Measurements from ENCODE around the gene AMZ1.

AMZ1 gene

GRCh38 chr7:2711895-2712675, 24.1 kb downstream of the AMZ1 start:
- DNase-seq (no peak), ATAC-seq (replicated peaks) (no peak)
- Mint-ChIP-seq H3K4me1 (peaks cover 51 to 68% of the 10 kb centered on the region in 2 donors), H3K4me3 (no peak overlapping the region), H3K9me3 (peaks cover 0 to 2% of the 10 kb centered on the region in 2 donors), H3K27me3 (no peaks in the 10 kb centered on the region), H3K27ac (peak overlapping the region; percentile 42), H3K36me3 (peaks cover 20 to 38% of the 10 kb centered on the region in 2 donors)

GRCh38 chr7:2713370-2713769, 25.4 kb downstream of the AMZ1 start:
- peak overlapping the region; percentile 26 for H3K27ac Mint-ChIP-seq
- DNase-seq: no peak

GRCh38 chr7:2713978-2714377, 26.0 kb downstream of the AMZ1 start:
- Mint-ChIP-seq H3K4me3 (no peak overlapping the region), H3K4me1 (peaks cover 68 to 81% of the 10 kb centered on the region in 2 donors), H3K36me3 (peaks cover 24 to 51% of the 10 kb centered on the region in 2 donors), H3K27ac (peak overlapping the region; percentile 2), H3K9me3 (peaks cover 0 to 2% of the 10 kb centered on the region in 2 donors), H3K27me3 (no peaks in the 10 kb centered on the region)
- DNase-seq (no peak), ATAC-seq (replicated peaks) (no peak)

More at GRCh38 chr7:2713370-2713769, 25.4 kb downstream of the AMZ1 start:
- no peak overlapping the region for H3K4me3 Mint-ChIP-seq
- H3K9me3 Mint-ChIP-seq: peaks cover 0 to 2% of the 10 kb centered on the region in 2 donors
- H3K4me1 Mint-ChIP-seq: peaks cover 63 to 81% of the 10 kb centered on the region in 2 donors
- peaks cover 22 to 45% of the 10 kb centered on the region in 2 donors for H3K36me3 Mint-ChIP-seq
- ATAC-seq (replicated peaks): no peak
- H3K27me3 Mint-ChIP-seq: no peaks in the 10 kb centered on the region

GRCh38 chr7:2714636-2715035, 26.6 kb downstream of the AMZ1 start:
- peaks cover 26 to 53% of the 10 kb centered on the region in 2 donors for H3K36me3 Mint-ChIP-seq
- peak overlapping the region; percentile 68 for H3K27ac Mint-ChIP-seq
- H3K4me3 Mint-ChIP-seq: no peak overlapping the region
- ATAC-seq (replicated peaks) (no peak), DNase-seq (no peak)
- H3K4me1 Mint-ChIP-seq: peaks cover 65 to 81% of the 10 kb centered on the region in 2 donors
- H3K27me3 Mint-ChIP-seq: no peaks in the 10 kb centered on the region
- peaks cover 0 to 2% of the 10 kb centered on the region in 2 donors for H3K9me3 Mint-ChIP-seq

- H3K9me3 Mint-ChIP-seq: peaks cover 0 to 2% of the 10 kb centered on the region in 2 donors
- peak overlapping the region; percentile 91 for H3K27ac Mint-ChIP-seq
- ATAC-seq (replicated peaks): peak; percentile 58 to 59
- H3K36me3 Mint-ChIP-seq: peaks cover 31 to 57% of the 10 kb centered on the region in 2 donors
- H3K4me3 Mint-ChIP-seq: peak overlapping the region; percentile 50 to 69
- no peak for DNase-seq
- peaks cover 55 to 77% of the 10 kb centered on the region in 2 donors for H3K4me1 Mint-ChIP-seq
- H3K27me3 Mint-ChIP-seq: no peaks in the 10 kb centered on the region
Observed at GRCh38 chr7:2715341-2716231, 27.6 kb downstream of the AMZ1 start.

GRCh38 chr7:2716488-2716887, 28.5 kb downstream of the AMZ1 start:
- DNase-seq (no peak), ATAC-seq (replicated peaks) (no peak)
- Mint-ChIP-seq H3K36me3 (peaks cover 38 to 63% of the 10 kb centered on the region in 2 donors), H3K27me3 (no peaks in the 10 kb centered on the region), H3K4me1 (peaks cover 54 to 77% of the 10 kb centered on the region in 2 donors), H3K9me3 (peaks cover 2 to 5% of the 10 kb centered on the region in 2 donors), H3K27ac (peak overlapping the region; percentile 91), H3K4me3 (peak overlapping the region; percentile 66 to 69)

GRCh38 chr7:2716906-2717292, 28.9 kb downstream of the AMZ1 start:
- Mint-ChIP-seq H3K27me3 (no peaks in the 10 kb centered on the region), H3K27ac (peak overlapping the region; percentile 91), H3K36me3 (peaks cover 38 to 63% of the 10 kb centered on the region in 2 donors), H3K4me1 (peaks cover 54 to 78% of the 10 kb centered on the region in 2 donors), H3K9me3 (peaks cover 2 to 5% of the 10 kb centered on the region in 2 donors), H3K4me3 (peak overlapping the region; percentile 66 to 69)
- no peak for ATAC-seq (replicated peaks)
- DNase-seq: no peak

- H3K4me3 Mint-ChIP-seq: peak overlapping the region; percentile 21 to 66
- H3K27ac Mint-ChIP-seq: peak overlapping the region; percentile 88
Observed at GRCh38 chr7:2717293-2718261, 29.6 kb downstream of the AMZ1 start.

GRCh38 chr7:2718296-2718965, 30.4 kb downstream of the AMZ1 start:
- H3K4me1 Mint-ChIP-seq: peaks cover 60 to 83% of the 10 kb centered on the region in 2 donors
- H3K4me3 Mint-ChIP-seq: peak overlapping the region; percentile 21 to 66
- peaks cover 37 to 64% of the 10 kb centered on the region in 2 donors for H3K36me3 Mint-ChIP-seq
- ATAC-seq (replicated peaks): no peak
- H3K27me3 Mint-ChIP-seq: no peaks in the 10 kb centered on the region
- DNase-seq: no peak
- H3K9me3 Mint-ChIP-seq: peaks cover 2 to 5% of the 10 kb centered on the region in 2 donors
- peak overlapping the region; percentile 88 for H3K27ac Mint-ChIP-seq

More at GRCh38 chr7:2717293-2718261, 29.6 kb downstream of the AMZ1 start:
- Mint-ChIP-seq H3K36me3 (peaks cover 37 to 59% of the 10 kb centered on the region in 2 donors), H3K4me1 (peaks cover 54 to 78% of the 10 kb centered on the region in 2 donors), H3K27me3 (no peaks in the 10 kb centered on the region), H3K9me3 (peaks cover 2 to 5% of the 10 kb centered on the region in 2 donors)
- no peak for DNase-seq
- peak; percentile 30 to 46 for ATAC-seq (replicated peaks)

GRCh38 chr7:2719007-2719406, 31.0 kb downstream of the AMZ1 start:
- peak overlapping the region; percentile 85 for H3K27ac Mint-ChIP-seq
- H3K36me3 Mint-ChIP-seq: peaks cover 34 to 58% of the 10 kb centered on the region in 2 donors
- peaks cover 62 to 82% of the 10 kb centered on the region in 2 donors for H3K4me1 Mint-ChIP-seq
- ATAC-seq (replicated peaks) (peak; percentile 33 to 44), DNase-seq (no peak)
- peaks cover 2 to 5% of the 10 kb centered on the region in 2 donors for H3K9me3 Mint-ChIP-seq
- peak overlapping the region in 1 of 2 donors; percentile 34 for H3K4me3 Mint-ChIP-seq
- no peaks in the 10 kb centered on the region for H3K27me3 Mint-ChIP-seq

- Mint-ChIP-seq H3K27ac (no peak overlapping the region), H3K4me1 (peaks cover 55 to 72% of the 10 kb centered on the region in 2 donors), H3K4me3 (no peak overlapping the region), H3K9me3 (peaks cover 0 to 5% of the 10 kb centered on the region in 2 donors), H3K27me3 (no peaks in the 10 kb centered on the region), H3K36me3 (peaks cover 25 to 49% of the 10 kb centered on the region in 2 donors)
- ATAC-seq (replicated peaks): no peak
- no peak for DNase-seq
Observed at GRCh38 chr7:2720024-2720423, 32.0 kb downstream of the AMZ1 start.

GRCh38 chr7:2721842-2722241, 33.8 kb downstream of the AMZ1 start:
- peaks cover 39 to 54% of the 10 kb centered on the region in 2 donors for H3K4me1 Mint-ChIP-seq
- H3K27ac Mint-ChIP-seq: no peak overlapping the region
- ATAC-seq (replicated peaks) (no peak), DNase-seq (no peak)
- H3K4me3 Mint-ChIP-seq: no peak overlapping the region
- H3K36me3 Mint-ChIP-seq: peaks cover 37 to 58% of the 10 kb centered on the region in 2 donors
- H3K27me3 Mint-ChIP-seq: no peaks in the 10 kb centered on the region
- peaks cover 0 to 5% of the 10 kb centered on the region in 2 donors for H3K9me3 Mint-ChIP-seq

GRCh38 chr7:2722591-2722990, 34.6 kb downstream of the AMZ1 start:
- H3K27me3 Mint-ChIP-seq: no peaks in the 10 kb centered on the region
- peaks cover 0 to 5% of the 10 kb centered on the region in 2 donors for H3K9me3 Mint-ChIP-seq
- no peak overlapping the region for H3K4me3 Mint-ChIP-seq
- H3K4me1 Mint-ChIP-seq: peaks cover 35 to 46% of the 10 kb centered on the region in 2 donors
- peak overlapping the region; percentile 20 for H3K27ac Mint-ChIP-seq
- peaks cover 35 to 60% of the 10 kb centered on the region in 2 donors for H3K36me3 Mint-ChIP-seq
- no peak for DNase-seq
- no peak for ATAC-seq (replicated peaks)
